B cell (primary cell): ENCODE measurements around the gene AK3. TPM values are rescaled to one million over a fixed set of nuclear protein-coding genes. Genes with fewer than 3 reads are reported as not detected.

ENCODE experiments used
- ATAC-seq: fragments of 200-7000 bp; cut with Tn5 transposase; one replicate; pipeline ENCODE4 v1.10.0; 2021; ENCODE audit warnings: low read depth, mild to moderate bottlenecking, moderate number of reproducible peaks, moderate library complexity
- CTCF ChIA-PET: fragments of 350-600 bp; sonication (Branson Sonifier 250); formaldehyde crosslinking; loops from one replicate; lab custom pipeline; 2021; ENCODE audit warnings: antibody characterized with exemption, inconsistent platforms; lab: Charles Lee
- POLR2A ChIA-PET: fragments of 350-600 bp; sonication (Branson Sonifier 250); formaldehyde crosslinking; loops from one replicate; lab custom pipeline; 2021; ENCODE audit warnings: antibody characterized with exemption; lab: Charles Lee
- DNase-seq: peaks from one replicate; pipeline ENCODE4 v3.0.0; 2013
- H2AFZ ChIP-seq: 2 replicates; pipeline ENCODE4 v1.6.1; 2012; ENCODE audit warnings: mild to moderate bottlenecking, low read depth, low read length; ENCODE audit not compliant: insufficient read depth, poor library complexity, severe bottlenecking
- H3K27ac ChIP-seq, 2 donors: 1 replicate in 1 of 2; 2 replicates in 1 of 2; pipeline ENCODE4 v1.5.1; 2012 to 2013; ENCODE audit warnings: low read length in 2 of 2, mild to moderate bottlenecking in 2 of 2, moderate library complexity in 1 of 2
- H3K27me3 ChIP-seq, 4 experiments: fragments of 200-600 bp in 1 of 4; sonication (generic) in 1 of 4; replicated peaks in 1 of 4; 1 replicate in 2 of 4; 2 replicates in 2 of 4; pipeline versions ENCODE4 v1.6.1 to v1.7.0; 2013 to 2016; ENCODE audit warnings: low read length in 3 of 4, mild to moderate bottlenecking in 2 of 4, mixed read lengths in 1 of 4, moderate library complexity in 1 of 4; ENCODE audit not compliant: insufficient read depth in 4 of 4, control insufficient read depth in 3 of 4; ENCODE audit errors: control extremely low read depth in 1 of 4
- H3K36me3 ChIP-seq, 2 experiments: replicated peaks in 1 of 2; 1 replicate in 1 of 2; 2 replicates in 1 of 2; pipeline versions ENCODE4 v1.6.1 to v1.7.1; 2013; ENCODE audit warnings: low read length in 1 of 2; ENCODE audit not compliant: insufficient read depth in 2 of 2, control insufficient read depth in 1 of 2; ENCODE audit errors: control extremely low read depth in 1 of 2, extremely low read depth in 1 of 2
- H3K4me1 ChIP-seq, 2 donors: fragments of 200-600 bp in 1 of 2; sonication (generic) in 1 of 2; 1 replicate in 1 of 2; 2 replicates in 1 of 2; pipeline versions ENCODE4 v1.5.1 to v1.6.1; 2013 to 2017; ENCODE audit warnings: low read length in 2 of 2; ENCODE audit not compliant: control insufficient read depth in 2 of 2, insufficient read depth in 2 of 2
- H3K4me2 ChIP-seq: replicated peaks from 2 replicates; pipeline ENCODE3; 2012; ENCODE audit warnings: mild to moderate bottlenecking, low read depth, low read length; ENCODE audit not compliant: poor library complexity, severe bottlenecking
- H3K4me3 ChIP-seq, 5 experiments: fragments of 200-600 bp in 1 of 5; sonication (generic) in 1 of 5; 1 replicate in 3 of 5; 2 replicates in 2 of 5; pipeline versions ENCODE4 v1.5.1 to v1.7.0; 2011 to 2016; ENCODE audit warnings: low read length in 4 of 5, mild to moderate bottlenecking in 4 of 5, low read depth in 2 of 5, control low read depth in 1 of 5, moderate library complexity in 1 of 5; ENCODE audit not compliant: insufficient read depth in 1 of 5; ENCODE audit errors: control extremely low read depth in 1 of 5, extremely low read depth in 1 of 5
- H3K79me2 ChIP-seq: fragments of 200-600 bp; sonication (generic); one replicate; pipeline ENCODE4 v1.6.0; 2016; ENCODE audit warnings: low read length; ENCODE audit not compliant: control insufficient read depth, insufficient read depth
- H3K9ac ChIP-seq: fragments of 200-600 bp; sonication (generic); 2 replicates; pipeline ENCODE4 v1.6.1; 2017; ENCODE audit warnings: mild to moderate bottlenecking, low read length, moderate library complexity
- H3K9me3 ChIP-seq, 3 donors: one replicate each; pipeline versions ENCODE4 v1.6.1 to v1.7.1; 2013; ENCODE audit warnings: low read length in 2 of 3; ENCODE audit not compliant: control insufficient read depth in 2 of 3, insufficient read depth in 1 of 3; ENCODE audit errors: control extremely low read depth in 1 of 3
- H4K20me1 ChIP-seq: 2 replicates; pipeline ENCODE4 v1.6.0; 2012; ENCODE audit warnings: mild to moderate bottlenecking, low read length; ENCODE audit not compliant: insufficient read depth, control insufficient read depth, poor library complexity, severe bottlenecking
- H3K27ac Mint-ChIP-seq: one replicate; pipeline ENCODE4 v1.8.0; 2021; ENCODE audit warnings: mixed read lengths
- H3K27me3 Mint-ChIP-seq: one replicate; pipeline ENCODE4 v1.8.0; 2021; ENCODE audit warnings: mixed read lengths
- H3K4me1 Mint-ChIP-seq: one replicate; pipeline ENCODE4 v1.8.0; 2021; ENCODE audit warnings: mixed read lengths
- H3K4me3 Mint-ChIP-seq: one replicate; pipeline ENCODE4 v1.8.0; 2021; ENCODE audit warnings: mixed read lengths
- H3K9me3 Mint-ChIP-seq: one replicate; pipeline ENCODE4 v1.8.0; 2022; ENCODE audit warnings: mixed read lengths; ENCODE audit not compliant: insufficient read depth
- EZH2 ChIP-seq: IDR thresholded peaks from 2 replicates; pipeline ENCODE4 v1.6.1; 2012; ENCODE audit warnings: borderline replicate concordance, low read depth, mild to moderate bottlenecking, moderate library complexity, low read length; ENCODE audit not compliant: insufficient read depth, poor library complexity, severe bottlenecking
- WGBS: methylation state at CpG from one replicate; pipeline ENCODE4 v1.1.5; 2013; ENCODE audit warnings: missing lambda C conversion rate; ENCODE audit not compliant: insufficient coverage; 5-methylcytosine and 5-hydroxymethylcytosine counted together
- intact Hi-C: fragments of 100-400 bp; cut with micrococcal nuclease; formaldehyde crosslinking; loops from one replicate; pipeline ENCODE4 v1.10.0; 2022
- polyA plus RNA-seq: library from polyadenylated mRNA; depleted of rRNA; stranded (reverse); fragments of >200 nt; gene quantifications from 2 replicates; pipeline ENCODE4 v1.2.3, GENCODE V29; 2012
- total RNA-seq, 2 donors: library from RNA; stranded (reverse); fragments of 120-200 nt in 1 of 2; gene quantifications; 1 replicate in 1 of 2; 2 replicates in 1 of 2; pipeline versions ENCODE4 v1.2.3 to v1.2.4, GENCODE V29; 2013 to 2022
- TF ChIP-seq, protein P1 (sequence below): fragments of 200-600 bp; IDR thresholded peaks from one replicate; pipeline ENCODE4 v1.8.0; 2022; ENCODE audit warnings: antibody characterized with exemption, mild to moderate bottlenecking

The AK3 gene
- total and polyA plus RNA-seq, 2 donors (not counting 1 experiment from before 2014, with no cell fraction given), result 9.9 to 22.9 TPM

DNA sequence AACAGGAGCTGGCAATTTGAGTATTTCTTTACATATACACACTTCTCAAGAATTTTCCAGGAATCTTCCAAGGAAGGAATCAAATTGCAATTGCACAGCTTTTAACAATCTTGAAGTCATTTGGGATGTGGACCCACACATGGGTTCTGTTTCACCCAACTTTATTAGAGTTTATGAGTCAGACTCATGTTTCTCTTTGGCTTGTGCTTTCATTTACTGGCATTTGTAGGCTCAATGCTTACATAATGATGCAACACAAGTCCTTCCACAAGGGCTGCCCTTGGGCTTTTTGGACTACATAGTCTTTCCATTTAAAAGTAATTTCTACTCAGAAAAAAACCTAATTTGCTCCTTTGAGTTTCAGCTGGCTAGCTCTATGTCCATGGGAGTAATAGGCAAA lies 66.2 kb downstream of the AK3 start:
- TF ChIP-seq, protein P1, sequence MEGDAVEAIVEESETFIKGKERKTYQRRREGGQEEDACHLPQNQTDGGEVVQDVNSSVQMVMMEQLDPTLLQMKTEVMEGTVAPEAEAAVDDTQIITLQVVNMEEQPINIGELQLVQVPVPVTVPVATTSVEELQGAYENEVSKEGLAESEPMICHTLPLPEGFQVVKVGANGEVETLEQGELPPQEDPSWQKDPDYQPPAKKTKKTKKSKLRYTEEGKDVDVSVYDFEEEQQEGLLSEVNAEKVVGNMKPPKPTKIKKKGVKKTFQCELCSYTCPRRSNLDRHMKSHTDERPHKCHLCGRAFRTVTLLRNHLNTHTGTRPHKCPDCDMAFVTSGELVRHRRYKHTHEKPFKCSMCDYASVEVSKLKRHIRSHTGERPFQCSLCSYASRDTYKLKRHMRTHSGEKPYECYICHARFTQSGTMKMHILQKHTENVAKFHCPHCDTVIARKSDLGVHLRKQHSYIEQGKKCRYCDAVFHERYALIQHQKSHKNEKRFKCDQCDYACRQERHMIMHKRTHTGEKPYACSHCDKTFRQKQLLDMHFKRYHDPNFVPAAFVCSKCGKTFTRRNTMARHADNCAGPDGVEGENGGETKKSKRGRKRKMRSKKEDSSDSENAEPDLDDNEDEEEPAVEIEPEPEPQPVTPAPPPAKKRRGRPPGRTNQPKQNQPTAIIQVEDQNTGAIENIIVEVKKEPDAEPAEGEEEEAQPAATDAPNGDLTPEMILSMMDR, result no peak
- no peak for TF ChIP-seq EZH2
- Histone ChIP-seq H3K79me2 (peaks cover 3% of the 10 kb centered on the region), H4K20me1 (no peaks in the 10 kb centered on the region), H3K9me3 (peaks cover 0 to 2% (median 0%) of the 10 kb centered on the region in 3 donors), H3K36me3 (no peaks in the 10 kb centered on the region), H3K9ac (no peak overlapping the region), H3K4me3 (no peak overlapping the region), H2AFZ (no peak overlapping the region), H3K4me1 (peaks cover 3 to 6% of the 10 kb centered on the region in 2 donors), H3K27me3 (peaks cover 0 to 2% (median under 1%) of the 10 kb centered on the region in 4 experiments), H3K4me2 (no peak overlapping the region), H3K27ac (no peak overlapping the region)
- ATAC-seq, result no peak
- ChIA-PET POLR2A (no interaction called here), CTCF (interaction anchor here (1.3 kb wide), 1 partner anchor 8 kb away, joined by 4 read pairs; the partner anchor contains the start of gene SPATA6L)
- intact Hi-C loops, result loop anchor here (5.0 kb wide), 2 partner anchors 763 to 1333 kb away; partner anchors contain the start of gene PLGRKT
- H3K4me3 Mint-ChIP-seq, result no peak overlapping the region
- H3K27me3 Mint-ChIP-seq, result no peaks in the 10 kb centered on the region
- no peak overlapping the region for H3K27ac Mint-ChIP-seq
- no peaks in the 10 kb centered on the region for H3K9me3 Mint-ChIP-seq
- no peaks in the 10 kb centered on the region for H3K4me1 Mint-ChIP-seq
- DNase-seq, result no peak

DNA sequence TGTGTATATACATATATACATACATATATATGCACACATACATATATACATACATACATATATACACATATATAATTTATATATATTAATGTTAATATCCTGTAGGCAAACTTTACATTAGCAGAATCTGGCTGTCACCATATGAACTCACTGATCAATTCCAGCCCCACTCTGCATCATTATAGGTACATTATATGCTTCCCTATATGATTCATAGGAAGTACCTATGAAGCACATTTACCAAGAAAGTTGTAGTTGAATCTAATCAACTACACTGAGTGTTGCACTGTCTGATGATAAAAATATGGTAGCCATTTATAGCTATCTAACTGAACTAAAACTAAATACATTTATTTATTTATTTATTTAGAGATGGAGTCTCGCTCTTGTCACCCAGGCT lies 69.3 kb downstream of the AK3 start:
- H3K9me3 ChIP-seq, result peaks cover 0 to 2% (median 0%) of the 10 kb centered on the region in 3 donors
- intact Hi-C loops, result no loop called here
- peaks cover 2% of the 10 kb centered on the region in 2 donors for H3K4me1 ChIP-seq
- peaks cover 8% of the 10 kb centered on the region for H3K27me3 Mint-ChIP-seq
- H3K4me2 ChIP-seq, result no peak overlapping the region
- no peak overlapping the region for H3K4me3 Mint-ChIP-seq
- peaks cover 2% of the 10 kb centered on the region for H3K4me1 Mint-ChIP-seq
- no peak for TF ChIP-seq EZH2
- TF ChIP-seq, protein P1, result no peak
- DNase-seq (no peak), ATAC-seq (no peak)
- H3K4me3 ChIP-seq, result no peak overlapping the region
- no peak overlapping the region for H3K9ac ChIP-seq
- H3K27ac Mint-ChIP-seq, result no peak overlapping the region
- no peaks in the 10 kb centered on the region for H4K20me1 ChIP-seq
- H2AFZ ChIP-seq, result no peak overlapping the region
- WGBS, result no CpG with 5 or more reads among the region's 1 CpG
- H3K27me3 ChIP-seq, result peaks cover 0 to 16% (median 10%) of the 10 kb centered on the region in 4 experiments
- H3K27ac ChIP-seq, result no peak overlapping the region
- H3K36me3 ChIP-seq, result no peaks in the 10 kb centered on the region
- ChIA-PET POLR2A (no interaction called here), CTCF (no interaction called here)
- no peaks in the 10 kb centered on the region for H3K9me3 Mint-ChIP-seq
- no peaks in the 10 kb centered on the region for H3K79me2 ChIP-seq
